ENCODE results near the gene RAD52. TPM values are rescaled to one million over a fixed set of nuclear protein-coding genes. Genes with fewer than 3 reads are reported as not detected.

Gene RAD52
- total and polyA plus RNA-seq, 11 donors: 4.1 to 9.7 (median 6.2) TPM

DNA sequence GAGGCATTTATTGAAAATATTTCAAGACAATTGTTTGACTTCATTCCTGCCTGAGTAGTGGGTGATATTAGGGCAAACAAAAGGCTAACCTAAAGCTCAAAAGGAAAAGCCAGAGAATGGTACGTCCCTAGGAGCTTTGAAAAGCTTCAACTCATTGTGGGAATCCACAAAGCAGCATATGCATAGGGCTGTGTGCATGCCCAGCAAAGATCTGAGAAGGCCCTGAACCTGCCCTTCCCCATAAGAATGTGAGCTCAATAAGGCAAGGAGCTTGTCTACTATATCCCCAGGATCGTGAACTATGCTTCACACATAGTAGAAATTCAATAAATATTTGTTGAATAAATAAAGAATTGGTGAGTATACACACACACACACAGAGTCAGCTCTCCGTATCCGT is 19.1 kb upstream of the RAD52 start:
- no peak for DNase-seq
- TF ChIP-seq, protein P1, sequence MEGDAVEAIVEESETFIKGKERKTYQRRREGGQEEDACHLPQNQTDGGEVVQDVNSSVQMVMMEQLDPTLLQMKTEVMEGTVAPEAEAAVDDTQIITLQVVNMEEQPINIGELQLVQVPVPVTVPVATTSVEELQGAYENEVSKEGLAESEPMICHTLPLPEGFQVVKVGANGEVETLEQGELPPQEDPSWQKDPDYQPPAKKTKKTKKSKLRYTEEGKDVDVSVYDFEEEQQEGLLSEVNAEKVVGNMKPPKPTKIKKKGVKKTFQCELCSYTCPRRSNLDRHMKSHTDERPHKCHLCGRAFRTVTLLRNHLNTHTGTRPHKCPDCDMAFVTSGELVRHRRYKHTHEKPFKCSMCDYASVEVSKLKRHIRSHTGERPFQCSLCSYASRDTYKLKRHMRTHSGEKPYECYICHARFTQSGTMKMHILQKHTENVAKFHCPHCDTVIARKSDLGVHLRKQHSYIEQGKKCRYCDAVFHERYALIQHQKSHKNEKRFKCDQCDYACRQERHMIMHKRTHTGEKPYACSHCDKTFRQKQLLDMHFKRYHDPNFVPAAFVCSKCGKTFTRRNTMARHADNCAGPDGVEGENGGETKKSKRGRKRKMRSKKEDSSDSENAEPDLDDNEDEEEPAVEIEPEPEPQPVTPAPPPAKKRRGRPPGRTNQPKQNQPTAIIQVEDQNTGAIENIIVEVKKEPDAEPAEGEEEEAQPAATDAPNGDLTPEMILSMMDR (IDR thresholded peaks at IDR 0.05): no peak
- TF ChIP-seq POLR2A (IDR thresholded peaks at IDR 0.05): no peak
- H3K36me3 ChIP-seq: no peaks in the 10 kb centered on the region
- H3K4me3 ChIP-seq: no peak overlapping the region
- H3K9me3 ChIP-seq: no peaks in the 10 kb centered on the region
- H3K27me3 ChIP-seq: no peaks in the 10 kb centered on the region
- no peak overlapping the region for H3K27ac ChIP-seq
- ATAC-seq: no peak
- intact Hi-C loops (cut with DNase I): no loop called here
- 72 to 89% (median 86%) methylated on average over 4 of the region's 4 CpGs for WGBS, 4 donors
- H3K4me1 ChIP-seq: no peaks in the 10 kb centered on the region

DNA sequence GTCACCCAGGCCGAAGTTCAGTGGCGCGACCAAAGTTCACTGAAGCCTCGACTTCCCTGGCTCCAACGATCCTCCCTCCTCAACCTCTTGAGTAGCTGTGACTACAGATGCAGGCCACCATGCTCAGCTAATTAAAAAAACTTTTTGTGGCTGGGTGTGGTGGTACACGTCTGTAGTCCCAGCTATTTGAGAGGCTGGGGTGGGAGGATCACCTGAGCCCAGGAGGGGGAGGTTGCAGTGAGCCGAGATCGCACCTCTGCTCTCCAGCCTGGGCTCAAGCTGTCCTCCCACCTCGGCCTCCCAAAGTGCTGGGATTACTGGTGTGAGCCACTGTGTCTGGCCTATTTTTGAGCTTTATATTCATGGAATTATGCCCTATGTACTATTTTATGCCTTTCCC is 18.1 kb upstream of the RAD52 start:
- Histone ChIP-seq H3K27me3 (no peaks in the 10 kb centered on the region), H3K27ac (no peak overlapping the region), H3K4me3 (no peak overlapping the region), H3K9me3 (no peaks in the 10 kb centered on the region), H3K4me1 (no peaks in the 10 kb centered on the region), H3K36me3 (no peaks in the 10 kb centered on the region)
- ATAC-seq (no peak), DNase-seq (no peak)
- 85 to 95% (median 90%) methylated on average over 9 of the region's 9 CpGs for WGBS, 4 donors
- intact Hi-C loops (cut with DNase I): no loop called here
- TF ChIP-seq, protein P1 (IDR thresholded peaks at IDR 0.05): no peak
- TF ChIP-seq POLR2A (IDR thresholded peaks at IDR 0.05): no peak

DNA sequence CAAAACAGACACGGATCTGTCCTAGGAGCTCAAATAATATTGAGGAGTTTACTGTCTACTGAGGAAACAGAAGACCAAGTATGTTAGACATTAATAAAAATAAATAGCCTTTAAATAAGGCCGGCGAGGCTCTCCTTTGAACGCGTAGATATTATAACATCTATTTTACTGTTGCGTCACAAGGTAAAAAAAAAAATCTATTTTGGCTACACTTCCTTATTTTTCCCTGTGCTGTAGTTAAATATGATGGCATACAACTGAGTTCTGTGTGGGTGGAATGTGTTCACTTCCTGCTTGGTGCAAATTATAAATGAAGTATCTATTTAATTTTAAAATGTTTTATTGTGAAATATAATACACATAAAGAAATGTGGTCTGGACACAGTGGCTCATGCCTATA is 17.2 kb upstream of the RAD52 start:
- ATAC-seq (no peak), DNase-seq (no peak)
- Histone ChIP-seq H3K36me3 (no peaks in the 10 kb centered on the region), H3K4me3 (no peak overlapping the region), H3K27me3 (no peaks in the 10 kb centered on the region), H3K27ac (no peak overlapping the region), H3K4me1 (no peaks in the 10 kb centered on the region), H3K9me3 (no peaks in the 10 kb centered on the region)
- WGBS, 4 donors: 75 to 80% (median 79%) methylated on average over 6 of the region's 6 CpGs
- TF ChIP-seq, protein P1 (IDR thresholded peaks at IDR 0.05): no peak
- TF ChIP-seq POLR2A (IDR thresholded peaks at IDR 0.05): no peak
- intact Hi-C loops (cut with DNase I): no loop called here

DNA sequence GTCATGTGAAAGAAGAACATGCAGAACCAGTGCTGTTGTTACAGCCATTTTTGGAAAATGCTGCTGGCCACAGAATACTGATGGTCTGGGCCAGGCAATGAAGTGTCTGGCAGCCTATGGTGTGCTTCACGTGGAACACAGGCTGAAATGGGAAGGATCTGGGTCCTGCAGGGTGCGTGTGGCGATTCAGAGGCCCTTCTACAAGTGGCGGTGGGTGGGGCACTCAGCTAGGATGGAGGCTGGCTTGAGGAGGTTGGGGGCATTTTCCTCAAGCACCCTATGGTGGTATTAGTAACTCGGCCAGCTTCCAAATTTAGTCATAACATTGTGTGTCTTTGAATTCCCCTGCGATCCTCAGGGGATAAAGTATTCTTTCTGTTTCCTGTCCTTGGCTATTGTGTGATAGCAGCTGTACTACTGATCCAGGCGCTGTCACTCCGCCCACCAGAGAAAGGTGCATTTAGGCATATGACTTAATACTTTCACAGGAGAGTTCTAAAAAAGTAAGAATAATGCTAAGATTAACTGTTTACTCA is 9.2 kb upstream of the RAD52 start:
- ATAC-seq (peak; percentile 49 to 90 (median 69)), DNase-seq (peak in 3 of 5 donors; percentile 43 to 65 (median 47))
- H3K4me1 ChIP-seq: peaks cover 0 to 17% (median 0%) of the 10 kb centered on the region in 12 donors
- WGBS, 4 donors: 42 to 54% (median 48%) methylated on average over 7 to 8 of the region's 8 CpGs
- H3K9me3 ChIP-seq: no peaks in the 10 kb centered on the region
- H3K36me3 ChIP-seq: no peaks in the 10 kb centered on the region
- H3K4me3 ChIP-seq: no peak overlapping the region
- no peak for TF ChIP-seq POLR2A (IDR thresholded peaks at IDR 0.05)
- no peaks in the 10 kb centered on the region for H3K27me3 ChIP-seq
- H3K27ac ChIP-seq: peak overlapping the region in 8 of 12 donors; percentile 0 to 56 (median 24)
- intact Hi-C loops (cut with DNase I): loop anchor here in 4 of 10 donors (10.0 kb wide), 1 partner anchor 136 kb away; no protein-coding TSS in a partner anchor

DNA sequence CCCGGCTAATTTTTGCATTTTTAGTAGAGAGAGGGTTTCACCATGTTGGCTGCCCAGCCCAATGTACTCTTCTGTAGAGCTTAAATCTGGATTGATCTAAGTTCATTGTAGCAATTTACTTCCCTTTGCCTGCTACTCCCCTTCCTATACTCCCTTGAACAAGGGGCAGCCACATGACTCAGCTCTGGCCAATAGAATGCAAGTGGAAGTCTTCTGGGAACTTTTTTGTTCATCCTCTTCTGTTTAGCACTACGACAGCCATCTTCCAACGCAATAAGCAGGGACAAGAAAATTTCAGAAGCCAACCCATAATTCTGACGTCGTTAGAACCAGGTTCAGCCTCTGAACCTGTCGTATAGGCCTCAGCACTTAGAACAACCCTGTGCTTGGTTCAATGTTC is 6.4 kb upstream of the RAD52 start:
- Histone ChIP-seq H3K36me3 (no peaks in the 10 kb centered on the region), H3K27me3 (no peaks in the 10 kb centered on the region), H3K27ac (no peak overlapping the region), H3K9me3 (no peaks in the 10 kb centered on the region), H3K4me3 (no peak overlapping the region), H3K4me1 (peaks cover 0 to 17% (median 1%) of the 10 kb centered on the region in 12 donors)
- ATAC-seq: no peak
- 91 to 96% (median 94%) methylated on average over 6 of the region's 6 CpGs for WGBS, 4 donors
- no peak for TF ChIP-seq POLR2A (IDR thresholded peaks at IDR 0.05)
- TF ChIP-seq, protein P1 (IDR thresholded peaks at IDR 0.05): no peak
- no peak for DNase-seq
- intact Hi-C loops (cut with DNase I): loop anchor here in 4 of 10 donors (10.0 kb wide), 1 partner anchor 139 kb away; no protein-coding TSS in a partner anchor
